SK-N-MC (cell line): ENCODE data around the gene RNF213.

ENCODE experiments used
- DNase-seq: peaks from one replicate; pipeline ENCODE4 v3.0.0-alpha.2; 2011; ENCODE audit warnings: low read depth, low spot score
- H3K27ac ChIP-seq: fragments of 200-600 bp; sonication (generic); 2 replicates; pipeline ENCODE4 v1.5.1; 2016; ENCODE audit warnings: mixed run types
- H3K36me3 ChIP-seq: fragments of 200-600 bp; sonication (generic); 2 replicates; pipeline ENCODE4 v1.6.1; 2017; ENCODE audit warnings: antibody characterized with exemption, low read length, mixed read lengths; ENCODE audit not compliant: insufficient read depth
- H3K4me3 ChIP-seq: fragments of 200-600 bp; sonication (generic); 2 replicates; pipeline ENCODE4 v1.5.1; 2016
- H3K9ac ChIP-seq: fragments of 200-600 bp; sonication (generic); 2 replicates; pipeline ENCODE4 v1.8.0; 2017; ENCODE audit warnings: mixed run types, mixed read lengths; ENCODE audit not compliant: insufficient read length
- H3K9me3 ChIP-seq: fragments of 200-600 bp; sonication (generic); 2 replicates; pipeline ENCODE4 v1.6.1; 2017; ENCODE audit warnings: low read depth, mild to moderate bottlenecking, antibody characterized with exemption, low read length, moderate library complexity, mixed read lengths
- EZH2 ChIP-seq: fragments of 200-600 bp; sonication (generic); IDR thresholded peaks from one replicate; pipeline ENCODE4 v1.6.1; 2017; ENCODE audit warnings: antibody characterized with exemption
- FOXP2 ChIP-seq: optimal IDR thresholded peaks from 2 replicates; pipeline ENCODE3; 2011; ENCODE audit warnings: mild to moderate bottlenecking, moderate library complexity; ENCODE audit not compliant: insufficient read depth; ENCODE audit errors: extremely low read length, control extremely low read depth
- POLR2AphosphoS5 ChIP-seq: IDR thresholded peaks from 2 replicates; pipeline ENCODE4 v1.6.1; 2012; ENCODE audit warnings: mild to moderate bottlenecking, low read depth, low read length, borderline replicate concordance

The RNF213 gene

DNA sequence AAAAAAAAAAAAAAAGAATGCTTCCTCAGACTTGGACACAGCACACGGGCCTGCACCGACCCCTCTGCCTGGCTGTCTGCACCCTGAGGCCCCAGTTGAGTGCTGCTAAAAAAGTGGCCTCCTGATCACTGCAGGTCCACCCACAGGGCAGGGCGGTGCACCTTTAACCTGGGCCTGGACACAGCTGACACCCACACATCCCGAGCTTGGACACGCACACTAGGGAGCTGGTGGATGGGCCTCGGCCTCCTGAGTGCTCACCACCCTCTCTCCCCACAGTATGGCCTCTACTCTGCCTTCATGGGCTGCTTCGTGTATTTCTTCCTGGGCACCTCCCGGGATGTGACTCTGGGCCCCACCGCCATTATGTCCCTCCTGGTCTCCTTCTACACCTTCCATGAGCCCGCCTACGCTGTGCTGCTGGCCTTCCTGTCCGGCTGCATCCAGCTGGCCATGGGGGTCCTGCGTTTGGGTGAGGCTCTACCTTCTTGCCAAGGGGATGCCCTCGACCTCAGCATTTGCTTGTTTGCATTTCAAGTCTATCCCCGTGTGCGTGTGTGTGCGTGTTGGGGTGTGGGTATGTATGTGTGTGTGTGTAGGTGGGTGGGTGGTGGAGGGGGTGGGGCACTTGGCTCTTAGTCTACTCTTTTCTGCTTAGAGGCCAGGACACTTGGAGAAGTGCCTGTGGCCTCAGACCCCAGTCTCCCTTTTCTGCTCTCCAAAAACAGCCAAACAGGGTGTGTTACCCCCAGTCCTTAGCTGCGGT is 38.1 kb upstream of the RNF213 start:
- H3K4me3 ChIP-seq: no peak overlapping the region

GRCh38 chr17:80223142-80223815 is 37.4 kb upstream of the RNF213 start:
- H3K9ac ChIP-seq: no peak overlapping the region
- no peak for DNase-seq
- H3K27ac ChIP-seq: no peak overlapping the region
- H3K9me3 ChIP-seq: no peaks in the 10 kb centered on the region
- TF ChIP-seq EZH2 (no peak), FOXP2 (no peak), POLR2AphosphoS5 (no peak)
- no peak overlapping the region for H3K4me3 ChIP-seq
- no peaks in the 10 kb centered on the region for H3K36me3 ChIP-seq

More for the DNA sequence above, 38.1 kb upstream of the RNF213 start:
- Histone ChIP-seq H3K36me3 (no peaks in the 10 kb centered on the region), H3K9ac (no peak overlapping the region), H3K9me3 (no peaks in the 10 kb centered on the region), H3K27ac (no peak overlapping the region)
- TF ChIP-seq FOXP2 (no peak), EZH2 (no peak), POLR2AphosphoS5 (no peak)
- DNase-seq: no peak

DNA sequence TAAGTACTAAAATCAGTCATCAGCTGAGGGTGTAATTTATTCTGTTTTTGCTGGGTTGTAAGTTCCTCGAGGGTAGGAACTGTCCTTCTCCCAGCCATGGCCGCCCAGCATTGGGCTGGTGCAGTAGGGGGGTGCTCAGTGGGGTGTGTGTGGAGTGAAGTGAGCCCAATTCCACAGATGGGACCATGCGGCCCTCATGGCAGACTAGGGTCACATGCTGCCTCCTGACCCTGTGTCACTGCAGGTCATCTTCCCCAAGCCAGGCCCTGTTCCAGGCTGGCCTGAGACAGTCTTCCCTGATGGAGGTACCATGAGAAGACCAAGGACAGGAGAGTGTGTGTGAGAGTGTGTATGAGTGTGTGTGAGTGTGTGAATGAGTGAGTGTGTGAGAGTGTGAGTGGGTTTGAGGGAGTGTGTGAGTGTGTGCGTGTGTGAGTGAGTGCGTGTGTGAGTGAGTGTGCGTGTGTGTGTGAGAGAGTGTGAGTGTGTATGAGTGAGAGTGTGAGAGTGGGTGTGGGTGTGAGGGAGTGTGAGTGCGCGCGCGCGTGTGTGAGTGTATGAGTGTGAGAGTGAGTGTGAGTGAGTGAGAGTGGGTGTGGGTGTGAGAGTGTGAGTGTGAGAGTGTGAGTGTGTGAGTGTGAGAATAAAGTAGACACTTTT is 36.7 kb upstream of the RNF213 start:
- TF ChIP-seq EZH2 (no peak), FOXP2 (no peak), POLR2AphosphoS5 (no peak)
- no peaks in the 10 kb centered on the region for H3K9me3 ChIP-seq
- no peak overlapping the region for H3K9ac ChIP-seq
- H3K36me3 ChIP-seq: no peaks in the 10 kb centered on the region
- no peak overlapping the region for H3K27ac ChIP-seq
- no peak for DNase-seq
- H3K4me3 ChIP-seq: no peak overlapping the region

- Histone ChIP-seq H3K27ac (no peak overlapping the region), H3K9ac (no peak overlapping the region), H3K36me3 (no peaks in the 10 kb centered on the region), H3K4me3 (no peak overlapping the region), H3K9me3 (no peaks in the 10 kb centered on the region)
- DNase-seq: no peak
- no peak for TF ChIP-seq POLR2AphosphoS5
- TF ChIP-seq EZH2: no peak
- TF ChIP-seq FOXP2: no peak
Observed at GRCh38 chr17:80224683-80225082, 36.0 kb upstream of the RNF213 start.

- TF ChIP-seq EZH2 (no peak), FOXP2 (no peak), POLR2AphosphoS5 (no peak)
- no peaks in the 10 kb centered on the region for H3K36me3 ChIP-seq
- no peak overlapping the region for H3K27ac ChIP-seq
- no peak overlapping the region for H3K9ac ChIP-seq
- H3K9me3 ChIP-seq: no peaks in the 10 kb centered on the region
- no peak for DNase-seq
- no peak overlapping the region for H3K4me3 ChIP-seq
Observed at GRCh38 chr17:80225230-80225629, 35.4 kb upstream of the RNF213 start.

DNA sequence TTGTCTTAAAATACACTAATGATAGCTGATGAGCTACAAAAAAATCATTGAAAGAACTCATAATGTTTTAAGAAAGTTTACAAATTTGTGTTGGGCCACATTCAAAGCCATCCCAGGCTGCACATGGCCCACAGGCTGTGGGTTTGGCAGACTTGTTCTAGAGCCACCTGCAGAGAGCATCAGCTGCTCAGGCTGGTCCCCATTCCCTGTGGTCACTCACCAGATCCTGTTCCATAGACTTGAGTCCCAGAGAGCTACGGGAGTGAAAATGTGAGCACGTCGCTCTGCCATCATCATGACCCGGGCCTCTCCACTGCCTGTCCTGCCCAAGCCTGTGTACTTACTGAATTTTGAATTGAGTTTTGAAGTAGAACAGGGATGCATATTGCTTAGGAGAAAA is 33.5 kb upstream of the RNF213 start:
- H3K9me3 ChIP-seq: no peaks in the 10 kb centered on the region
- no peak overlapping the region for H3K27ac ChIP-seq
- no peak for DNase-seq
- no peak for TF ChIP-seq FOXP2
- TF ChIP-seq POLR2AphosphoS5: no peak
- TF ChIP-seq EZH2: no peak
- H3K36me3 ChIP-seq: no peaks in the 10 kb centered on the region
- no peak overlapping the region for H3K9ac ChIP-seq
- H3K4me3 ChIP-seq: no peak overlapping the region

DNA sequence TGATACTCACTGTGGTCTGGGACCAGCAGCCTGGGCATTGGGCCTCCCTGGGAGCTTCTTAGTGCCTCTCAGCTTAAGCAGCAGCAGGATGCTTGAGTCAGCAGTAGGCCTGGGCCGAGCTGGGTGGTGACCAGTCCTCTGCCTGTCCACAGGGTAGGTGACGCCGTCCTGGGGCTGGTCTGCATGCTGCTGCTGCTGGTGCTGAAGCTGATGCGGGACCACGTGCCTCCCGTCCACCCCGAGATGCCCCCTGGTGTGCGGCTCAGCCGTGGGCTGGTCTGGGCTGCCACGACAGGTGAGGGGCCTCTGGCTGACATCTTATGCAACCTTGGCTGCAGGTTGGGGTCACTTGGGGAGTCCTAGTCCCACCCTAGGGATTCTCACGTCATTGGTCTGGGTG is 33.0 kb upstream of the RNF213 start:
- no peak for TF ChIP-seq FOXP2
- TF ChIP-seq EZH2: no peak
- no peak for TF ChIP-seq POLR2AphosphoS5
- no peak for DNase-seq
- Histone ChIP-seq H3K4me3 (no peak overlapping the region), H3K27ac (no peak overlapping the region), H3K9me3 (no peaks in the 10 kb centered on the region; the same call in 1 of the 2 replicates), H3K9ac (no peak overlapping the region), H3K36me3 (no peaks in the 10 kb centered on the region)

DNA sequence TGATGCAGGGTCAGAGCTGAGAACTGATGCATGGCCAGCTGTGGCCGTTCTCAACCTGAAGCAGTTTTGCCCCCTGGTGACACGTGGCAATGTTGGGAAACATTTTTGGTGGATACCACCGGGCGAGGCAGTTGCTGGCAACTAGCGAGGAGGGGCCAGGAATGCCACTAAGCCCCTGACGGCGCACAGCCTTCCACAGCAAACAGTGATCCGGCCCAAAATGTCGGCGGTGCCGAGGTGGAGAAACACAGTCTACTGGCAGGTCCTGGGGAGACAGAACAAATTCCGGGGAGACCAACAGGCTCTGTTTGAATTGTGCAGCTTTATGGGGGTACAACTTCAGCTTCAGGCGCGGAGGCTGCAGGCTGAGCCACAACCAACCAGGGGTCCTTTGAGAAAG is 32.2 kb upstream of the RNF213 start:
- Histone ChIP-seq H3K36me3 (no peaks in the 10 kb centered on the region), H3K4me3 (no peak overlapping the region), H3K27ac (no peak overlapping the region), H3K9ac (no peak overlapping the region), H3K9me3 (no peaks in the 10 kb centered on the region; the same call in 1 of the 2 replicates)
- no peak for TF ChIP-seq EZH2
- no peak for TF ChIP-seq POLR2AphosphoS5
- TF ChIP-seq FOXP2: no peak
- no peak for DNase-seq
